Transverse colon (tissue), 4 donors: ENCODE measurements around the gene BPIFB1.

ENCODE experiments used
- POLR2A ChIP-seq: fragments of 450-650 bp; IDR thresholded peaks from one replicate; pipeline ENCODE4 v1.6.1; 2016; ENCODE audit warnings: antibody characterized with exemption, mild to moderate bottlenecking, moderate library complexity
- POLR2AphosphoS5 ChIP-seq, 3 donors: sonication (generic); formaldehyde crosslinking; IDR thresholded peaks; one replicate each; pipeline ENCODE4 v1.6.1; 2016; ENCODE audit warnings: antibody characterized with exemption in 3 of 3
- TF ChIP-seq, protein P1 (sequence below), 5 experiments: fragments of 200-600 bp in 3 of 5; fragments of 450-650 bp in 2 of 5; sonication (generic) in 3 of 5; IDR thresholded peaks; 1 replicate in 2 of 5; 2 replicates in 3 of 5; pipeline ENCODE4 v1.5.1; 2016 to 2017; ENCODE audit warnings: antibody characterized with exemption in 5 of 5, inconsistent platforms in 3 of 5, mild to moderate bottlenecking in 2 of 5, moderate library complexity in 1 of 5

DNA sequence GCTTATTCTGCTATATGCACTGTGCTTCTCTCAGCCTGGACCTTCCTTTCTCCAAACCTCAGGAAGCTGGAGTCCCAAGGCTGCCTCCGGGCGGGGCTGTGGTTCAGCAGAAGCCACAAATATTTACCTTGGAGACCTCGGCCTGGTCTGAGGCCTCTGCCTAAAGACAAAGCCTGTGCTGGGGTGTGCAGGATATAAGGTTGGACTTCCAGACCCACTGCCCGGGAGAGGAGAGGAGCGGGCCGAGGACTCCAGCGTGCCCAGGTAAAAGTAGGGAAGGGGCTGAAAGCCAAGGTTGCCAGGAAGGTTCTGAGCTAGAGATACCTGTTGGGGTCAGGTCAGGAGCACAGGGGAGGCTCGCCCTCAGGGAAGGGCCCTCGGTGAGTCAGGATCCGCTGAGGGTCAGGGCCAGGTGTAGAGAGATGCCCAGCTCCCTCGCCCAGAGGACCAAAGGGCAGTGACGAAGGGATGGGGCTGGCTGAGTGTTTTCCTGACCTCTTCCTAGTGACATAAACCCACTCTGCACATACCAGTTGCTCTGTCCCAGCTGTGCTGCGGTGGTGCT, at the start of gene BPIFB1:
- TF ChIP-seq, protein P1, sequence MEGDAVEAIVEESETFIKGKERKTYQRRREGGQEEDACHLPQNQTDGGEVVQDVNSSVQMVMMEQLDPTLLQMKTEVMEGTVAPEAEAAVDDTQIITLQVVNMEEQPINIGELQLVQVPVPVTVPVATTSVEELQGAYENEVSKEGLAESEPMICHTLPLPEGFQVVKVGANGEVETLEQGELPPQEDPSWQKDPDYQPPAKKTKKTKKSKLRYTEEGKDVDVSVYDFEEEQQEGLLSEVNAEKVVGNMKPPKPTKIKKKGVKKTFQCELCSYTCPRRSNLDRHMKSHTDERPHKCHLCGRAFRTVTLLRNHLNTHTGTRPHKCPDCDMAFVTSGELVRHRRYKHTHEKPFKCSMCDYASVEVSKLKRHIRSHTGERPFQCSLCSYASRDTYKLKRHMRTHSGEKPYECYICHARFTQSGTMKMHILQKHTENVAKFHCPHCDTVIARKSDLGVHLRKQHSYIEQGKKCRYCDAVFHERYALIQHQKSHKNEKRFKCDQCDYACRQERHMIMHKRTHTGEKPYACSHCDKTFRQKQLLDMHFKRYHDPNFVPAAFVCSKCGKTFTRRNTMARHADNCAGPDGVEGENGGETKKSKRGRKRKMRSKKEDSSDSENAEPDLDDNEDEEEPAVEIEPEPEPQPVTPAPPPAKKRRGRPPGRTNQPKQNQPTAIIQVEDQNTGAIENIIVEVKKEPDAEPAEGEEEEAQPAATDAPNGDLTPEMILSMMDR (IDR thresholded peaks at IDR 0.05), result no peak
- TF ChIP-seq POLR2A (no peak), POLR2AphosphoS5 (IDR thresholded peaks at IDR 0.05) (no peak)
